Activated CD8-positive, alpha-beta memory T cell treated with anti-CD3 and anti-CD28 coated beads, Interleukin-2, amount 50 U/mL, for 4 hours (primary cell): ENCODE measurements around the gene TXNL4B.
"Not testable (repeated sequence)": the region's sequence is repeated elsewhere in the genome, so short reads cannot be mapped to it uniquely, and the experiment has no call there.

Experiments used
- DNase-seq: peaks from one replicate; pipeline ENCODE4 v3.0.0-alpha.2; 2020

TXNL4B gene

GRCh38 chr16:72072514-72073342, 20.7 kb downstream of the TXNL4B start:
- DNase-seq, result no peak

- DNase-seq, result no peak
Observed at GRCh38 chr16:72068930-72069329, 24.5 kb downstream of the TXNL4B start.

GRCh38 chr16:72066747-72067146, 26.7 kb downstream of the TXNL4B start:
- no peak for DNase-seq

GRCh38 chr16:72064361-72064894, 29.0 kb downstream of the TXNL4B start:
- no peak for DNase-seq

GRCh38 chr16:72061564-72061963, 31.9 kb downstream of the TXNL4B start:
- DNase-seq, result no peak

GRCh38 chr16:72060405-72060804, 33.0 kb downstream of the TXNL4B start:
- DNase-seq, result no peak

GRCh38 chr16:72059060-72059459, 34.4 kb downstream of the TXNL4B start:
- not testable (repeated sequence) for DNase-seq

GRCh38 chr16:72057313-72057712, 36.1 kb downstream of the TXNL4B start:
- not testable (repeated sequence) for DNase-seq

- DNase-seq, result no peak
Observed at GRCh38 chr16:72055911-72056310, 37.5 kb downstream of the TXNL4B start.

GRCh38 chr16:72054254-72054847, 39.1 kb downstream of the TXNL4B start, which contains the start of gene HP:
HP (plus strand) TSS chr16:72054505; CDS start chr16:72054653, 148 bp downstream.
- not testable (repeated sequence) for DNase-seq

- no peak for DNase-seq
Observed at GRCh38 chr16:72051818-72052217, 41.6 kb downstream of the TXNL4B start.

GRCh38 chr16:72050769-72051464, 42.5 kb downstream of the TXNL4B start:
- no peak for DNase-seq

- DNase-seq, result no peak
Observed at GRCh38 chr16:72049110-72049509, 44.3 kb downstream of the TXNL4B start.

- DNase-seq, result no peak
Observed at GRCh38 chr16:72044825-72045359, 48.5 kb downstream of the TXNL4B start.

GRCh38 chr16:72044296-72044695, 49.1 kb downstream of the TXNL4B start:
- no peak for DNase-seq

GRCh38 chr16:72043539-72043938, 49.9 kb downstream of the TXNL4B start:
- DNase-seq, result no peak

GRCh38 chr16:72043058-72043457, 50.4 kb downstream of the TXNL4B start:
- no peak for DNase-seq

- no peak for DNase-seq
Observed at GRCh38 chr16:72042157-72042660, 51.2 kb downstream of the TXNL4B start.

GRCh38 chr16:72036098-72036497, 57.3 kb downstream of the TXNL4B start:
- no peak for DNase-seq
